AG09319 (cell line): Measurements from ENCODE around the gene NUDT19.
"Not testable (repeated sequence)": the region's sequence is repeated elsewhere in the genome, so short reads cannot be mapped to it uniquely, and the experiment has no call there.

Experiments
- DNase-seq: peaks from one replicate; pipeline ENCODE4 v3.0.0-alpha.2; 2010; ENCODE audit warnings: low read depth; ENCODE audit errors: extremely low read depth
- CTCF ChIP-seq: IDR thresholded peaks from 2 replicates; pipeline ENCODE4 v1.5.1; 2011; ENCODE audit warnings: low read depth, mild to moderate bottlenecking, inconsistent platforms, low read length, moderate library complexity

Gene NUDT19

GRCh38 chr19:32652894-32653598 lies 38.6 kb upstream of the NUDT19 start:
- peak; percentile 4 for DNase-seq
- TF ChIP-seq CTCF = no peak

- DNase-seq = no peak
- TF ChIP-seq CTCF = no peak
These were observed 38.1 kb upstream of the NUDT19 start for GRCh38 chr19:32653599-32653915.

GRCh38 chr19:32656379-32656778 lies 35.2 kb upstream of the NUDT19 start:
- DNase-seq = not testable (repeated sequence)

GRCh38 chr19:32658075-32658474 lies 33.5 kb upstream of the NUDT19 start:
- no peak for TF ChIP-seq CTCF
- DNase-seq = no peak

GRCh38 chr19:32658527-32658926 lies 33.1 kb upstream of the NUDT19 start:
- TF ChIP-seq CTCF = no peak
- DNase-seq = no peak

GRCh38 chr19:32661318-32661717 lies 30.3 kb upstream of the NUDT19 start:
- DNase-seq = no peak
- no peak for TF ChIP-seq CTCF

- no peak for TF ChIP-seq CTCF
- no peak for DNase-seq
These were observed 29.4 kb upstream of the NUDT19 start for GRCh38 chr19:32662186-32662585.

GRCh38 chr19:32666084-32666483 lies 25.5 kb upstream of the NUDT19 start:
- no peak for DNase-seq
- TF ChIP-seq CTCF = no peak
